ENCODE results near the gene PPP2R5B. TPM values are rescaled to one million over a fixed set of nuclear protein-coding genes. Genes with fewer than 3 reads are reported as not detected.

PPP2R5B gene
- total and polyA plus RNA-seq, 9 of the 15 experiments (the other 6 are each of a cell fraction or from before 2014, with no cell fraction given) = 0.10 to 7.8 (median 3.3) TPM

DNA sequence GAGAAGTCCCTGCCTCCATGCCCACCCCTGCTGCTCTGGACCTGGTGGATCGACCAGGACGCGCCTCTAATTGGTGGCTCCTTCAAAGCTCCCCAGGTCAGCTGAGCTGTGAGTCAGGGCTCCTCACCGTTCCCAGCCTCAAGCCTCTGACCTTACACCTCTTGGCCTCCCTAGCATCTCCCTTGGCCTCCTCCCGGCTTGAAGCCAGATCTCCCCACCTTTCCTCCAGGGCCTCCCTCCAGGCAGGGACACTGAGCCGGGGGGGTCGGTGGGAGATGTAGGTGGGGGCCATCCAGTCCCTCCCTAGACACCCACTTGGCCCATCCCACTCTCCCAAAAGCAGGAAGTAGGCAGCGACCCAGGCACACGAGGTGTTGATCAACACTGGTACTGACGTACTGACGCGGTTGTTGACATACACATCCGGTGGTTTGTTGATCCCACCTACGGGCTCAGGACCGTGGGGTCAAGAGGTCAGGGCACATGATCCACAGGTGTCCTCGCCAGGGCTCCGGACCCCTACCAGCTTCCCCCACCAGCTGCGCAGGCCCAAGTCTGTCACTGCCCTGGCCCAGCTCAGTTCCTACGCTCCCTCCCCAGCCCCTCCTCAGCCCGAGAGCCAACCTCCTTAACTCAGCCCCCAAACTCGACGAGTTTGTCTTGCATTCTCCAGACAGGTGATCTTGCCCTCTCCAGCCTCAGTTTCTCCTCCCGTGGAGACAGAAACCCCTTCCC lies 8.3 kb upstream of the PPP2R5B start:
- Histone ChIP-seq H2AFZ (ENCODE audit: low read depth, low read length) (peak overlapping the region; percentile 62), H3K4me2 (ENCODE audit: insufficient read depth, low read length) (peak overlapping the region; percentile 98), H3K9ac (ENCODE audit: insufficient read depth in 1 of 2, low read depth in 2 of 2, low read length in 2 of 2) (peak overlapping the region; percentile 92 to 100), H3K4me1 (replicated peaks in 1 of 2; ENCODE audit: control insufficient read depth in 2 of 2, insufficient read depth in 2 of 2, low read length in 2 of 2) (peaks cover 18 to 53% of the 10 kb centered on the region in 2 experiments; a peak in 4 of 5 replicates), H3K27me3 (ENCODE audit: control insufficient read depth in 2 of 2, insufficient read depth in 2 of 2, low read length in 2 of 2) (no peaks in the 10 kb centered on the region), H3K79me2 (ENCODE audit: control insufficient read depth, insufficient read depth, low read length) (peaks cover 26% of the 10 kb centered on the region), H3K9me1 (ENCODE audit: control insufficient read depth, insufficient read depth, low read length) (peaks cover 5% of the 10 kb centered on the region), H3K9me3 (replicated peaks; ENCODE audit: control insufficient read depth, insufficient read depth, low read depth, low read length) (no peaks in the 10 kb centered on the region), H3K27ac (ENCODE audit: extremely low read depth, low read depth, low read length) (peak overlapping the region; percentile 87), H4K20me1 (replicated peaks; ENCODE audit: control insufficient read depth, insufficient read depth, low read length) (no peaks in the 10 kb centered on the region), H3K36me3 (ENCODE audit: control insufficient read depth, insufficient read depth, low read length) (peaks cover 30% of the 10 kb centered on the region; the same call in 2 of the 3 replicates), H3K4me3 (peak overlapping the region; percentile 87)
- peak; percentile 36 for ATAC-seq
- intact Hi-C loops (cut with micrococcal nuclease) = no loop called here
- WGBS (ENCODE audit: insufficient coverage, low coverage, missing lambda C conversion rate) = 2% methylated on average over 23 of the region's 23 CpGs
- CTCF ChIA-PET (ENCODE audit: low intra/inter-chr PET ratio) = no interaction called here
- DNase-seq (ENCODE audit: extremely low read depth in 1 of 4, low spot score in 3 of 4) = peak; percentile 66 to 80 (median 70)
- in situ Hi-C loops (cut with MboI) = no loop called here
- TSS peak; percentile 59 for BruUV-seq (replicated peaks)
- POLR2A ChIA-PET = interaction anchor here (0.6 to 1.3 kb wide), 8 partner anchors 8 to 206 kb away, joined by 3 to 10 read pairs (median 4); partner anchors contain the start of genes ARL2, FAU, MRPL49 and PPP2R5B
- peak; percentile 72 for FAIRE-seq
- TF ChIP-seq, protein P1, sequence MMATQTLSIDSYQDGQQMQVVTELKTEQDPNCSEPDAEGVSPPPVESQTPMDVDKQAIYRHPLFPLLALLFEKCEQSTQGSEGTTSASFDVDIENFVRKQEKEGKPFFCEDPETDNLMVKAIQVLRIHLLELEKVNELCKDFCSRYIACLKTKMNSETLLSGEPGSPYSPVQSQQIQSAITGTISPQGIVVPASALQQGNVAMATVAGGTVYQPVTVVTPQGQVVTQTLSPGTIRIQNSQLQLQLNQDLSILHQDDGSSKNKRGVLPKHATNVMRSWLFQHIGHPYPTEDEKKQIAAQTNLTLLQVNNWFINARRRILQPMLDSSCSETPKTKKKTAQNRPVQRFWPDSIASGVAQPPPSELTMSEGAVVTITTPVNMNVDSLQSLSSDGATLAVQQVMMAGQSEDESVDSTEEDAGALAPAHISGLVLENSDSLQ (IDR thresholded peaks at IDR 0.05) = 0 out of 2 replicates have a peak, but pooled peaks have one; percentile 5
- TF ChIP-seq POLR2B (IDR thresholded peaks at IDR 0.05; ENCODE audit: low read depth, partially characterized antibody) = no peak
- TF ChIP-seq, protein P2, sequence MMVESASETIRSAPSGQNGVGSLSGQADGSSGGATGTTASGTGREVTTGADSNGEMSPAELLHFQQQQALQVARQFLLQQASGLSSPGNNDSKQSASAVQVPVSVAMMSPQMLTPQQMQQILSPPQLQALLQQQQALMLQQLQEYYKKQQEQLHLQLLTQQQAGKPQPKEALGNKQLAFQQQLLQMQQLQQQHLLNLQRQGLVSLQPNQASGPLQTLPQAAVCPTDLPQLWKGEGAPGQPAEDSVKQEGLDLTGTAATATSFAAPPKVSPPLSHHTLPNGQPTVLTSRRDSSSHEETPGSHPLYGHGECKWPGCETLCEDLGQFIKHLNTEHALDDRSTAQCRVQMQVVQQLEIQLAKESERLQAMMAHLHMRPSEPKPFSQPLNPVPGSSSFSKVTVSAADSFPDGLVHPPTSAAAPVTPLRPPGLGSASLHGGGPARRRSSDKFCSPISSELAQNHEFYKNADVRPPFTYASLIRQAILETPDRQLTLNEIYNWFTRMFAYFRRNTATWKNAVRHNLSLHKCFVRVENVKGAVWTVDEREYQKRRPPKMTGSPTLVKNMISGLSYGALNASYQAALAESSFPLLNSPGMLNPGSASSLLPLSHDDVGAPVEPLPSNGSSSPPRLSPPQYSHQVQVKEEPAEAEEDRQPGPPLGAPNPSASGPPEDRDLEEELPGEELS (CRISPR knock-in tag; IDR thresholded peaks at IDR 0.05; ENCODE audit: borderline replicate concordance) = peak; percentile 72; the same call in 1 of the 2 replicates
- peak; percentile 24; the same call in 1 of the 2 replicates for TF ChIP-seq CBFA2T2 (conservative IDR thresholded peaks at IDR 0.05)
- TF ChIP-seq CTBP1 (IDR thresholded peaks at IDR 0.05; ENCODE audit: borderline replicate concordance) = peak; percentile 30; the same call in 1 of the 2 replicates
- TF ChIP-seq, protein P3, sequence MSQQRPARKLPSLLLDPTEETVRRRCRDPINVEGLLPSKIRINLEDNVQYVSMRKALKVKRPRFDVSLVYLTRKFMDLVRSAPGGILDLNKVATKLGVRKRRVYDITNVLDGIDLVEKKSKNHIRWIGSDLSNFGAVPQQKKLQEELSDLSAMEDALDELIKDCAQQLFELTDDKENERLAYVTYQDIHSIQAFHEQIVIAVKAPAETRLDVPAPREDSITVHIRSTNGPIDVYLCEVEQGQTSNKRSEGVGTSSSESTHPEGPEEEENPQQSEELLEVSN (IDR thresholded peaks at IDR 0.05; ENCODE audit: borderline replicate concordance in 1 of 2, extremely low read depth in 1 of 2, insufficient read depth in 1 of 2, insufficient read length in 1 of 2, low read depth in 1 of 2, low read length in 1 of 2, poor library complexity in 1 of 2, severe bottlenecking in 1 of 2) = peak in 1 of 2 experiments; percentile 54
- TF ChIP-seq, protein P4, sequence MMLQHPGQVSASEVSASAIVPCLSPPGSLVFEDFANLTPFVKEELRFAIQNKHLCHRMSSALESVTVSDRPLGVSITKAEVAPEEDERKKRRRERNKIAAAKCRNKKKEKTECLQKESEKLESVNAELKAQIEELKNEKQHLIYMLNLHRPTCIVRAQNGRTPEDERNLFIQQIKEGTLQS (IDR thresholded peaks at IDR 0.05) = peak; percentile 59
- TF ChIP-seq, protein P4 (CRISPR knock-in tag; conservative IDR thresholded peaks at IDR 0.05) = no peak
- peak; percentile 56; the same call in 1 of the 2 replicates for TF ChIP-seq L3MBTL2 (IDR thresholded peaks at IDR 0.05)
- TF ChIP-seq BHLHE40 (IDR thresholded peaks at IDR 0.05; ENCODE audit: low read length) = 0 out of 2 replicates have a peak, but pooled peaks have one; percentile 32
- no peak for TF ChIP-seq RCOR1 (IDR thresholded peaks at IDR 0.05; ENCODE audit: borderline replicate concordance in 1 of 2, low read depth in 2 of 2, low read length in 2 of 2)
